GM13976 (cell line): ENCODE data around the gene PHF11.

ENCODE experiments used
- DNase-seq: peaks from one replicate; pipeline ENCODE4 v3.0.0; 2012; ENCODE audit warnings: low spot score
- in situ Hi-C: fragments of 300-500 bp; cut with MboI; formaldehyde crosslinking; loops from one replicate; pipeline ENCODE4 v1.12.0; 2022; ENCODE audit warnings: low sequenced_read_pairs, mixed read lengths, inconsistent platforms; ENCODE audit not compliant: unreplicated experiment
- TF ChIP-seq, protein P1 (sequence below): IDR thresholded peaks from 2 replicates; pipeline ENCODE4 v1.5.1; 2012; ENCODE audit warnings: borderline replicate concordance, mild to moderate bottlenecking; ENCODE audit not compliant: insufficient read depth; ENCODE audit errors: extremely low read depth, missing control alignments, control extremely low read depth

Gene PHF11

DNA sequence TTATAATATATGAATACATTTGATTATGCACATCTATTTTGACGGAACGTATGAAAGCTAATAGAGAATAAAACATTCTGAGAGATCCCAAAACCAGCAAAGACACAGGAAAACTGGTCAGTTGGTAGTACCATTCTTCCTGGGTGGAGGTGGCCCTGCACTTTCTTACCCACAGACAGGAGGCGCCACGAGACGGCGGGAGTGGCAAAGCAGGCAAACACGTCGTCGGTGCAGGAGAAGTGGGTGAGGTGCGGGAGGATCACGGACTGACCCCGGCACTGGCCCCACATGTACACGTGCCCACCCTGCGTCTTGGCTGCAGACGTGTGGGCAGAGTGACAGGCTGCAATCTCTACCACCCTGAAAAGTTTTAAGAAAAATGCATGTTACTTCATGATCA lies 53.5 kb downstream of the PHF11 start:
- DNase-seq, result no peak
- TF ChIP-seq, protein P1, sequence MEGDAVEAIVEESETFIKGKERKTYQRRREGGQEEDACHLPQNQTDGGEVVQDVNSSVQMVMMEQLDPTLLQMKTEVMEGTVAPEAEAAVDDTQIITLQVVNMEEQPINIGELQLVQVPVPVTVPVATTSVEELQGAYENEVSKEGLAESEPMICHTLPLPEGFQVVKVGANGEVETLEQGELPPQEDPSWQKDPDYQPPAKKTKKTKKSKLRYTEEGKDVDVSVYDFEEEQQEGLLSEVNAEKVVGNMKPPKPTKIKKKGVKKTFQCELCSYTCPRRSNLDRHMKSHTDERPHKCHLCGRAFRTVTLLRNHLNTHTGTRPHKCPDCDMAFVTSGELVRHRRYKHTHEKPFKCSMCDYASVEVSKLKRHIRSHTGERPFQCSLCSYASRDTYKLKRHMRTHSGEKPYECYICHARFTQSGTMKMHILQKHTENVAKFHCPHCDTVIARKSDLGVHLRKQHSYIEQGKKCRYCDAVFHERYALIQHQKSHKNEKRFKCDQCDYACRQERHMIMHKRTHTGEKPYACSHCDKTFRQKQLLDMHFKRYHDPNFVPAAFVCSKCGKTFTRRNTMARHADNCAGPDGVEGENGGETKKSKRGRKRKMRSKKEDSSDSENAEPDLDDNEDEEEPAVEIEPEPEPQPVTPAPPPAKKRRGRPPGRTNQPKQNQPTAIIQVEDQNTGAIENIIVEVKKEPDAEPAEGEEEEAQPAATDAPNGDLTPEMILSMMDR, result no peak
- in situ Hi-C loops, result no loop called here

DNA sequence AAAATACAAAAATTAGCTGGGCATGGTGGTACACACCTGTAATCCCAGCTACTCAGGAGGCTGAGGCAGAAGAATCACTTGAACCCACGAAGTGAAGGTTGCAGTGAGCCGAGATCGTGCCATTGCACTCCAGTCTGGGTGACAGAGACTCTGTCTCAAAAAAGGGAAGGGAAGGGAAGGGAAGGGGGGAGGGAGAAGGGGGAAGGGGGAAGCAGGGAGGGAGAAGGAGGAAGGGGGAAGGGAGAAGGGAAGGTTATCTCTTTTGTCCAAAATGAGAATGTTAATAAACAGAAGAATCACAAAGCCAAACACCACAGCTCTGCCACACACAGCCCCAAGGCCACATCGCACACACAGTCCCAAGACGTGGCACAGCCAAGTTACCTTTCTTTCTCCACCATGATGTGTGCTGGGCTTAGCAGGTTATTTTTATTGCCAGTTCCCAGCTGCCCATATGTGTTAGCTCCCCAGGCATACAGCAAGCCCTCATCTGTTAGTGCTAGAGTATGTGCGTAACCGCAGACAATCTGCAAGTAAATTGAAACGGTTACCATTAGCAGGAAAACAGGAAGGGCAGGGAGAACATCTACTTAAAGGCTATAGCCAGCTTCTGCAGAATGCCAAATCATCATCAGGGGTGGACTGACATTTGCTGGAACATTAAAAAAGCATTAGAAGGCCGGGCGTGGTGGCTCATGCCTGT lies 55.3 kb downstream of the PHF11 start:
- TF ChIP-seq, protein P1, result no peak
- in situ Hi-C loops, result no loop called here
- DNase-seq, result no peak

DNA sequence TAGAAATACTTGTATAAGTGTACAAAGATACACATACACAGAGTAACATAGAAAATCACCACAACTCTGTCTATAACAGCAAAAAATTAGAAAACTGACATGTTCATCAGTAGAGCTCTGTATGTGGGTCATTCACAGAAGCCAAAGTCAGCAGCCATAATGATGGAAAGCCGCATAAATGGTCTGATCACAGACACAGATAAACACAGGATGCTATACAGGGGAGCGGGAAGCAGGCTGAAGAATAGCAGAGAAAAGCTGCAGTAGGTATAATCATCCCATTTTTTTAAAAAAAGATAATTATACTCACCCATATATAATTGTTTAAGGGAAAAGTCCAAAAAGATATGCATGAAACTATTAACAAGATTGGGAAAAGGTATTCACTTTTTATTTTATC lies 58.1 kb downstream of the PHF11 start:
- in situ Hi-C loops, result no loop called here
- TF ChIP-seq, protein P1, result no peak
- DNase-seq, result no peak

DNA sequence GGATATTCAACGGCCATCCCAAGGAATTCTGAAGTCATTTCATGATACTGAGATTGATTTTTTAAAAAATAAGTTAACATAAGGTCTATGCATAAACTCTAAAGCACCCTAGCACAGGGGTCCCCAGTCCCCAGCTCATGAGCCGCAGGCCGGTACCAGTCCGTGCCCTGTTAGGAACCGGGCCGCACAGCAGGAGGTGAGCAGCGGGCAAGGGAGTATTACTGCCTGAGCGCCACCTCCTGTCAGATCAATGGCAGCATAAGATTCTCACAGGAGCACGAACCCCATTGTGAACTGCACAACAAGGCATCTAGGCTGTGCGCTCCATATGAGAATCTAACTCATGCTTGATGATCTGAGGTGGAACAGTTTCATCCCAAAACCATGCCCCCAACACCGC lies 58.6 kb downstream of the PHF11 start:
- TF ChIP-seq, protein P1, result no peak
- DNase-seq, result no peak
- in situ Hi-C loops, result no loop called here

DNA sequence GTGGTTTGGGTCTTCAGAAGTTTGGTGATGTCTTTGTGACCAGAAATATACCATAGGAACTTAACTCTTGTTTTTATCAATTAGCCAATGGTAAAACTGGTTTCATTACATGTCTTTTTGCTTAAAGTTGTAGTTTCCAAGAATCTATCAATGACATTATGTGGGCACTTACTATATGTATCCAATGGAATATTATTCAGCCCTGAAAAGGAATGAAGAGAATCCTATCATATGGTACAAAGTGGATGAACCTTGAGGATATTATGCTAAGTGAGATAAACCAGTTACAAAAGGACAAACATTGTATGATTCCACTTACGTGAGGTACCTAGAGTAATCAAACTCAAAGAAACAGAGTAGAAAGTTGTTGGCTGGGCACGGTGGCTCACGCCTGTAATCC lies 63.3 kb downstream of the PHF11 start:
- in situ Hi-C loops, result no loop called here
- TF ChIP-seq, protein P1, result no peak
- no peak for DNase-seq

DNA sequence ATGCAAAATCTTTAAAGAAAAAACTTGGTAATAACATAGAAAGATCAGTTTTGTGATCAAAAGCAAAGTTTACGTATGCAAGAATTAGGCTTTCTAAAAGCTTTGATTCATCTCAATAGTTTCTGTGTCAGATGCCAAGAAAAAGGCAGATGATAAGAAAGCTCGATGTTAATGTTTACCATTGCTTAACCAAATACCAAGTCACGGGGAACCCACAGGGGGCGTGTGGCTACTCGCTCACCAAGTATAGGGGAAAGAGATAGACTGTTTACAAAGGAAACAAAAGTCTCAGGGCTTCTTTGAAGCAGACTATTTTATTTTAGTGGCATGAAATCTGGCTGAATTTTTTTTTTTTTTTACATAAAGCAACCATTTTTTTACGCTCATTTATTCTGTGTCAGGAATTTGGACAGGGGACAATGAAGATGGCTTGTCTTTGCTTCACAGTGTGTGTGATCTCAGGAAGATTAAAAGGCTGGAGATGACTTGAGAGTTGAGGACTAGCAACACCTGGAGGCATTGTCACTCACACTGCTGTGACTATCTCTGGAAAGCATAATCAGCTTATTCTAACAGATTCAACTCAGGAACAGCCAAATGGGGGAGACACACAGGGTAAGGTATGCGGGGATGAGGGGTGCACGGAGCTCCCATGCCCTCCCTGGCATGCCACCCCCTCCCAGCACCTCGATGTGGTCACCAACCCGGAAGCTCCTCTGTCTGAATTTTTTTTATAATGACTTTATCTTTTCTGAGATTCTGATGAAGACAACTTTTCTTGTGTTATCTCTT lies 64.7 kb downstream of the PHF11 start:
- TF ChIP-seq, protein P1, result no peak
- in situ Hi-C loops, result no loop called here
- no peak for DNase-seq
